Measurements from ENCODE around the gene PCOLCE2. TPM values are rescaled to one million over a fixed set of nuclear protein-coding genes. Genes with fewer than 3 reads are reported as not detected.

PCOLCE2 gene
- total RNA-seq, 4 donors from 2014 or later, result 10.4 to 17.1 (median 12.8) TPM

GRCh38 chr3:142778541-142778940, 110.3 kb downstream of the PCOLCE2 start:
- H3K4me3 ChIP-seq (ENCODE audit: low read depth, poor library complexity, severe bottlenecking), result no peak overlapping the region
- intact Hi-C loops (cut with DNase I; ENCODE audit: low total_unique reads), result no loop called here
- WGBS, 2 donors, result 80 to 91% methylated on average over 2 of the region's 2 CpGs
- no peak for DNase-seq (ENCODE audit: low spot score in 2 of 2)
- TF ChIP-seq POLR2A (IDR thresholded peaks at IDR 0.05), result no peak
- TF ChIP-seq, protein P1, sequence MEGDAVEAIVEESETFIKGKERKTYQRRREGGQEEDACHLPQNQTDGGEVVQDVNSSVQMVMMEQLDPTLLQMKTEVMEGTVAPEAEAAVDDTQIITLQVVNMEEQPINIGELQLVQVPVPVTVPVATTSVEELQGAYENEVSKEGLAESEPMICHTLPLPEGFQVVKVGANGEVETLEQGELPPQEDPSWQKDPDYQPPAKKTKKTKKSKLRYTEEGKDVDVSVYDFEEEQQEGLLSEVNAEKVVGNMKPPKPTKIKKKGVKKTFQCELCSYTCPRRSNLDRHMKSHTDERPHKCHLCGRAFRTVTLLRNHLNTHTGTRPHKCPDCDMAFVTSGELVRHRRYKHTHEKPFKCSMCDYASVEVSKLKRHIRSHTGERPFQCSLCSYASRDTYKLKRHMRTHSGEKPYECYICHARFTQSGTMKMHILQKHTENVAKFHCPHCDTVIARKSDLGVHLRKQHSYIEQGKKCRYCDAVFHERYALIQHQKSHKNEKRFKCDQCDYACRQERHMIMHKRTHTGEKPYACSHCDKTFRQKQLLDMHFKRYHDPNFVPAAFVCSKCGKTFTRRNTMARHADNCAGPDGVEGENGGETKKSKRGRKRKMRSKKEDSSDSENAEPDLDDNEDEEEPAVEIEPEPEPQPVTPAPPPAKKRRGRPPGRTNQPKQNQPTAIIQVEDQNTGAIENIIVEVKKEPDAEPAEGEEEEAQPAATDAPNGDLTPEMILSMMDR (IDR thresholded peaks at IDR 0.05), result no peak

DNA sequence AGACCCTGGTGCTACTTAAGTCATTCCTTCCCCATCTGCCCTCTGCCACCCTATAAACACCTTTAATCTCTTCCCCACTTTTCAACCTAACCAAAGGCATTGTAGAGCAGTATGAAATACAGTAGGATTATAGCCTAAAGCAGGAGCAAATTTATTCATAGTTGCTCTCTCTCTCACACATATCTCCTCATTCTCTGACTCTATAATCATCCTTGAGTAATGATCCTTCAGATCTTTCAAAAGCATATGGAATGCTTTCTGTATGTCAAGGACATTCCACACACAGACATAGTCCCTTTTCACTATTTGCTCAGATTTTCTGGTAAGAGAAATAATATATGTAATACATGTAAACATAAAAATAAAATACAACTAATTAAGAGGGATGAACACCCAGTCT, 111.0 kb downstream of the PCOLCE2 start:
- no peak for TF ChIP-seq POLR2A (IDR thresholded peaks at IDR 0.05)
- TF ChIP-seq, protein P1 (IDR thresholded peaks at IDR 0.05), result no peak
- no peak overlapping the region for H3K4me3 ChIP-seq (ENCODE audit: low read depth, poor library complexity, severe bottlenecking)
- no peak for DNase-seq (ENCODE audit: low spot score in 2 of 2)
- intact Hi-C loops (cut with DNase I; ENCODE audit: low total_unique reads), result no loop called here

- no peak for TF ChIP-seq POLR2A (IDR thresholded peaks at IDR 0.05)
- TF ChIP-seq, protein P1 (IDR thresholded peaks at IDR 0.05), result no peak
- no peak overlapping the region for H3K4me3 ChIP-seq (ENCODE audit: low read depth, poor library complexity, severe bottlenecking)
- intact Hi-C loops (cut with DNase I; ENCODE audit: low total_unique reads), result no loop called here
- no peak for DNase-seq (ENCODE audit: low spot score in 2 of 2)
Measured at GRCh38 chr3:142768338-142768737, 120.5 kb downstream of the PCOLCE2 start.

Other genes with a start within 250 kb of the PCOLCE2 start
- gene TRPC1, start 165.0 kb downstream of the PCOLCE2 start, total RNA-seq, result 1 to 10 TPM; 2.7 to 5.5 (median 4.7) TPM
- not detected for gene PAQR9, start 74.6 kb upstream of the PCOLCE2 start, total RNA-seq
- 10 to 100 TPM; 39.3 to 63.3 (median 47.1) TPM for gene U2SURP, start 112.5 kb upstream of the PCOLCE2 start, total RNA-seq
- 10 to 100 TPM in 1 of 4 donors, 1 to 10 TPM in 3; 2.2 to 14.7 (median 4.4) TPM for gene CHST2, start 230.7 kb upstream of the PCOLCE2 start, total RNA-seq